Measurements from ENCODE around the gene MTIF3.
A peak's percentile ranks its signal among the peaks of the same experiment; 100 is the strongest.

MTIF3 gene

GRCh38 chr13:27450921-27451471 is 632 bp upstream of the MTIF3 start:
- DNase-seq = no peak

- DNase-seq = no peak
Measured at GRCh38 chr13:27449081-27449603, 1.2 kb downstream of the MTIF3 start.

- no peak for DNase-seq
Measured at GRCh38 chr13:27448308-27448707, 2.1 kb downstream of the MTIF3 start.

GRCh38 chr13:27446986-27447583 is 3.3 kb downstream of the MTIF3 start:
- DNase-seq = no peak

GRCh38 chr13:27442797-27443196 is 7.6 kb downstream of the MTIF3 start:
- DNase-seq = no peak

GRCh38 chr13:27442071-27442647 is 8.2 kb downstream of the MTIF3 start:
- DNase-seq = peak in 1 of 2 donors; percentile 21

- no peak for DNase-seq
Measured at GRCh38 chr13:27440408-27440807, 10.0 kb downstream of the MTIF3 start.

GRCh38 chr13:27437126-27437525 is 13.2 kb downstream of the MTIF3 start:
- no peak for DNase-seq

GRCh38 chr13:27432611-27433210 is 17.7 kb downstream of the MTIF3 start:
- DNase-seq = no peak

GRCh38 chr13:27432180-27432579 is 18.2 kb downstream of the MTIF3 start:
- no peak for DNase-seq

GRCh38 chr13:27428160-27428559 is 22.2 kb downstream of the MTIF3 start:
- no peak for DNase-seq

- DNase-seq = no peak
Measured at GRCh38 chr13:27427641-27428040, 22.7 kb downstream of the MTIF3 start.

- DNase-seq = peak; percentile 72 to 80
Measured at GRCh38 chr13:27425918-27426630, 24.3 kb downstream of the MTIF3 start.

GRCh38 chr13:27425158-27425917 is 25.0 kb downstream of the MTIF3 start:
- DNase-seq = peak in 1 of 2 donors; percentile 33

- DNase-seq = peak; percentile 83 to 84
Measured at GRCh38 chr13:27424246-27425157, 25.9 kb downstream of the MTIF3 start, which contains the start of gene GTF3A. TSS of gene GTF3A (plus strand) at chr13:27424619.

GRCh38 chr13:27423333-27423732 is 27.0 kb downstream of the MTIF3 start:
- DNase-seq = no peak

- no peak for DNase-seq
Measured at GRCh38 chr13:27421101-27421871, 29.1 kb downstream of the MTIF3 start.

GRCh38 chr13:27419328-27419727 is 31.0 kb downstream of the MTIF3 start:
- no peak for DNase-seq

- DNase-seq = no peak
Measured at GRCh38 chr13:27415116-27415515, 35.2 kb downstream of the MTIF3 start.

GRCh38 chr13:27411341-27411740 is 39.0 kb downstream of the MTIF3 start:
- no peak for DNase-seq

- no peak for DNase-seq
Measured at GRCh38 chr13:27409013-27409412, 41.4 kb downstream of the MTIF3 start.

Data from activated CD4-positive, alpha-beta T cell treated with anti-CD3 and anti-CD28 coated beads for 4 hours (primary cell).